ENCODE measurements around the gene YTHDC1.

DNA sequence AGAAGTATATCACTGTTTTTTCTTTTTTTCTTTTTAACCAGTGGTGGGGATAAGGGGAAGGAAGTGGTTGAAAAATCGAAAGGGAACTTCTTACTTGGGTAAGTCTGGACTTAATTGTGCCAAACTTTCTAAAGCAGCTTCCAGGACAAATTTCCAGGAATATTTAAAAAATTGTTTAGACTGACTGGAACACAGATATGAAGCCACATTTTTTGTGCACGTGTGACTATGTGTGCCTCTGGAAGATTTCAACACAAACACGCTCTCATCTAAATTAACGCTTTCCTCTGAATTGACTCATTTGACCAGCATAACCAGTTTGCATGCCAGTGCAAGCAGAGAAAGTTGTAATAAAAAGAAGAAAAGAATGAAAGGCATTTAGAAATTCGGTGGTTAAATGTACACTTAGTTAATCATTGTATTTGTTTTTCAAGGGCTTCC is 18.8 kb upstream of the YTHDC1 start:
- TF ChIP-seq, protein P1, sequence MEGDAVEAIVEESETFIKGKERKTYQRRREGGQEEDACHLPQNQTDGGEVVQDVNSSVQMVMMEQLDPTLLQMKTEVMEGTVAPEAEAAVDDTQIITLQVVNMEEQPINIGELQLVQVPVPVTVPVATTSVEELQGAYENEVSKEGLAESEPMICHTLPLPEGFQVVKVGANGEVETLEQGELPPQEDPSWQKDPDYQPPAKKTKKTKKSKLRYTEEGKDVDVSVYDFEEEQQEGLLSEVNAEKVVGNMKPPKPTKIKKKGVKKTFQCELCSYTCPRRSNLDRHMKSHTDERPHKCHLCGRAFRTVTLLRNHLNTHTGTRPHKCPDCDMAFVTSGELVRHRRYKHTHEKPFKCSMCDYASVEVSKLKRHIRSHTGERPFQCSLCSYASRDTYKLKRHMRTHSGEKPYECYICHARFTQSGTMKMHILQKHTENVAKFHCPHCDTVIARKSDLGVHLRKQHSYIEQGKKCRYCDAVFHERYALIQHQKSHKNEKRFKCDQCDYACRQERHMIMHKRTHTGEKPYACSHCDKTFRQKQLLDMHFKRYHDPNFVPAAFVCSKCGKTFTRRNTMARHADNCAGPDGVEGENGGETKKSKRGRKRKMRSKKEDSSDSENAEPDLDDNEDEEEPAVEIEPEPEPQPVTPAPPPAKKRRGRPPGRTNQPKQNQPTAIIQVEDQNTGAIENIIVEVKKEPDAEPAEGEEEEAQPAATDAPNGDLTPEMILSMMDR (IDR thresholded peaks at IDR 0.05): no peak
- no peak for TF ChIP-seq POLR2A (IDR thresholded peaks at IDR 0.05)
